Neural cell (in vitro differentiated cells): ENCODE measurements around the gene ACOT13. TPM values are rescaled to one million over a fixed set of nuclear protein-coding genes. Genes with fewer than 3 reads are reported as not detected.

Experiments used
- H2AFZ ChIP-seq: fragments of 200-600, 300-800 bp; sonication (generic), shearing (Covaris generic); 2 replicates; pipeline ENCODE4 v1.6.0; 2014; ENCODE audit warnings: low read depth, mild to moderate bottlenecking, antibody characterized with exemption, low read length, moderate library complexity
- H3F3A ChIP-seq: fragments of 200-600 bp; shearing (Covaris generic); 2 replicates; pipeline ENCODE4 v1.6.1; 2016; ENCODE audit warnings: mild to moderate bottlenecking, moderate library complexity, mixed read lengths, antibody characterized with exemption, low read length; ENCODE audit not compliant: insufficient read depth, poor library complexity, severe bottlenecking
- H3K27ac ChIP-seq: fragments of 200-600, 300-800 bp; sonication (generic), shearing (Covaris generic); 2 replicates; pipeline ENCODE4 v1.5.1; 2014; ENCODE audit warnings: mild to moderate bottlenecking, low read length, moderate library complexity
- H3K27me3 ChIP-seq: fragments of 300-800, 200-600 bp; sonication (generic), shearing (Covaris generic); 2 replicates; pipeline ENCODE4 v1.6.0; 2014; ENCODE audit warnings: mild to moderate bottlenecking, low read depth, low read length, moderate library complexity; ENCODE audit not compliant: insufficient read depth
- H3K36me3 ChIP-seq: fragments of 300-800, 200-600 bp; sonication (generic), shearing (Covaris generic); 2 replicates; pipeline ENCODE4 v1.5.1; 2014; ENCODE audit warnings: mild to moderate bottlenecking, antibody characterized with exemption, low read length, moderate library complexity; ENCODE audit not compliant: insufficient read depth
- H3K4me2 ChIP-seq: fragments of 300-800, 200-600 bp; sonication (generic), shearing (Covaris generic); 2 replicates; pipeline ENCODE4 v1.6.0; 2014; ENCODE audit warnings: mild to moderate bottlenecking, low read length
- H3K4me3 ChIP-seq: fragments of 300-800, 200-600 bp; sonication (generic), shearing (Covaris generic); 2 replicates; pipeline ENCODE4 v1.5.1; 2014; ENCODE audit warnings: mild to moderate bottlenecking, low read length, moderate library complexity
- H3K79me2 ChIP-seq: fragments of 200-600 bp; shearing (Covaris generic); replicated peaks from 2 replicates; pipeline ENCODE4 v1.6.0; 2014; ENCODE audit warnings: mild to moderate bottlenecking, low read length, moderate library complexity; ENCODE audit not compliant: insufficient read depth
- H3K9ac ChIP-seq: fragments of 300-800, 200-600 bp; sonication (generic), shearing (Covaris generic); 2 replicates; pipeline ENCODE4 v1.6.1; 2016; ENCODE audit warnings: mild to moderate bottlenecking, low read length, mixed read lengths
- H3K9me2 ChIP-seq: fragments of 200-600 bp; shearing (Covaris generic); 2 replicates; pipeline ENCODE4 v1.6.1; 2016; ENCODE audit warnings: mild to moderate bottlenecking, low read length, mixed read lengths; ENCODE audit not compliant: insufficient read depth
- H3K9me3 ChIP-seq: fragments of 200-600, 300-800 bp; sonication (generic), shearing (Covaris generic); 2 replicates; pipeline ENCODE4 v1.6.1; 2016; ENCODE audit warnings: mild to moderate bottlenecking, mixed run types, low read length, moderate library complexity, mixed read lengths
- H4K20me1 ChIP-seq: fragments of 200-600 bp; shearing (Covaris generic); 2 replicates; pipeline ENCODE4 v1.6.1; 2016; ENCODE audit warnings: mild to moderate bottlenecking, mixed run types; ENCODE audit not compliant: insufficient read depth
- CTCF ChIP-seq: fragments of 450-650 bp; IDR thresholded peaks from 2 replicates; pipeline ENCODE4 v1.5.1; 2014; ENCODE audit warnings: antibody characterized with exemption, mild to moderate bottlenecking, moderate library complexity; ENCODE audit not compliant: poor library complexity, severe bottlenecking
- EP300 ChIP-seq: fragments of 450-650 bp; conservative IDR thresholded peaks from 2 replicates; pipeline ENCODE4 v1.6.1; 2014; ENCODE audit warnings: antibody characterized with exemption, mild to moderate bottlenecking, moderate library complexity; ENCODE audit not compliant: poor library complexity, severe bottlenecking
- EZH2 ChIP-seq: fragments of 200-600, 300-800 bp; shearing (Covaris generic), sonication (generic); IDR thresholded peaks from 2 replicates; pipeline ENCODE4 v1.6.1; 2014; ENCODE audit warnings: antibody characterized with exemption, low read length, borderline replicate concordance, mild to moderate bottlenecking; ENCODE audit not compliant: insufficient read depth, poor library complexity, severe bottlenecking
- MXI1 ChIP-seq: fragments of 450-650 bp; conservative IDR thresholded peaks from 2 replicates; pipeline ENCODE4 v1.6.1; 2014; ENCODE audit warnings: antibody characterized with exemption, mild to moderate bottlenecking; ENCODE audit not compliant: poor library complexity, severe bottlenecking
- POLR2AphosphoS5 ChIP-seq: IDR thresholded peaks from 2 replicates; pipeline ENCODE4 v1.6.1; 2012
- RAD21 ChIP-seq: fragments of 450-650 bp; conservative IDR thresholded peaks from 2 replicates; pipeline ENCODE4 v1.6.1; 2014; ENCODE audit warnings: antibody characterized with exemption, mild to moderate bottlenecking, moderate library complexity
- SMC3 ChIP-seq: fragments of 450-650 bp; conservative IDR thresholded peaks from 2 replicates; pipeline ENCODE4 v1.6.1; 2014; ENCODE audit warnings: antibody characterized with exemption, mild to moderate bottlenecking, moderate library complexity; ENCODE audit not compliant: poor library complexity
- TAF1 ChIP-seq: IDR thresholded peaks from 2 replicates; pipeline ENCODE4 v1.6.1; 2012; ENCODE audit warnings: low read depth
- polyA plus RNA-seq: library from polyadenylated mRNA; depleted of rRNA; stranded (reverse); fragments of >200 nt; gene quantifications from 2 replicates; pipeline ENCODE4 v1.2.3, GENCODE V29; 2014
- TF ChIP-seq, protein P1 (sequence below): IDR thresholded peaks from 2 replicates; pipeline ENCODE4 v1.6.1; 2012; ENCODE audit warnings: borderline replicate concordance

Gene ACOT13
- polyA plus RNA-seq, 1 donor from 2014 or later, result 9.9 TPM

GRCh38 chr6:24720604-24721460 lies 54.0 kb downstream of the ACOT13 start:
- H2AFZ ChIP-seq, result peak overlapping the region; percentile 71
- H3K4me3 ChIP-seq, result peak overlapping the region; percentile 78
- no peaks in the 10 kb centered on the region for H3F3A ChIP-seq
- H3K9ac ChIP-seq, result peak overlapping the region; percentile 99
- no peaks in the 10 kb centered on the region for H3K9me2 ChIP-seq
- H3K27ac ChIP-seq, result peak overlapping the region; percentile 95
- no peaks in the 10 kb centered on the region for H4K20me1 ChIP-seq
- H3K79me2 ChIP-seq, result peaks cover 38% of the 10 kb centered on the region
- H3K27me3 ChIP-seq, result no peaks in the 10 kb centered on the region
- H3K4me2 ChIP-seq, result no peak overlapping the region
- peak; percentile 14 for TF ChIP-seq SMC3
- TF ChIP-seq TAF1, result peak; percentile 97
- TF ChIP-seq EP300, result peak; percentile 44
- no peak for TF ChIP-seq MXI1
- peak; percentile 98 for TF ChIP-seq POLR2AphosphoS5
- no peak for TF ChIP-seq RAD21
- no peak for TF ChIP-seq CTCF
- TF ChIP-seq, protein P1, sequence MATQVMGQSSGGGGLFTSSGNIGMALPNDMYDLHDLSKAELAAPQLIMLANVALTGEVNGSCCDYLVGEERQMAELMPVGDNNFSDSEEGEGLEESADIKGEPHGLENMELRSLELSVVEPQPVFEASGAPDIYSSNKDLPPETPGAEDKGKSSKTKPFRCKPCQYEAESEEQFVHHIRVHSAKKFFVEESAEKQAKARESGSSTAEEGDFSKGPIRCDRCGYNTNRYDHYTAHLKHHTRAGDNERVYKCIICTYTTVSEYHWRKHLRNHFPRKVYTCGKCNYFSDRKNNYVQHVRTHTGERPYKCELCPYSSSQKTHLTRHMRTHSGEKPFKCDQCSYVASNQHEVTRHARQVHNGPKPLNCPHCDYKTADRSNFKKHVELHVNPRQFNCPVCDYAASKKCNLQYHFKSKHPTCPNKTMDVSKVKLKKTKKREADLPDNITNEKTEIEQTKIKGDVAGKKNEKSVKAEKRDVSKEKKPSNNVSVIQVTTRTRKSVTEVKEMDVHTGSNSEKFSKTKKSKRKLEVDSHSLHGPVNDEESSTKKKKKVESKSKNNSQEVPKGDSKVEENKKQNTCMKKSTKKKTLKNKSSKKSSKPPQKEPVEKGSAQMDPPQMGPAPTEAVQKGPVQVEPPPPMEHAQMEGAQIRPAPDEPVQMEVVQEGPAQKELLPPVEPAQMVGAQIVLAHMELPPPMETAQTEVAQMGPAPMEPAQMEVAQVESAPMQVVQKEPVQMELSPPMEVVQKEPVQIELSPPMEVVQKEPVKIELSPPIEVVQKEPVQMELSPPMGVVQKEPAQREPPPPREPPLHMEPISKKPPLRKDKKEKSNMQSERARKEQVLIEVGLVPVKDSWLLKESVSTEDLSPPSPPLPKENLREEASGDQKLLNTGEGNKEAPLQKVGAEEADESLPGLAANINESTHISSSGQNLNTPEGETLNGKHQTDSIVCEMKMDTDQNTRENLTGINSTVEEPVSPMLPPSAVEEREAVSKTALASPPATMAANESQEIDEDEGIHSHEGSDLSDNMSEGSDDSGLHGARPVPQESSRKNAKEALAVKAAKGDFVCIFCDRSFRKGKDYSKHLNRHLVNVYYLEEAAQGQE, result peak; percentile 92
- no peak for TF ChIP-seq EZH2
- no peaks in the 10 kb centered on the region for H3K36me3 ChIP-seq
- no peaks in the 10 kb centered on the region for H3K9me3 ChIP-seq

DNA sequence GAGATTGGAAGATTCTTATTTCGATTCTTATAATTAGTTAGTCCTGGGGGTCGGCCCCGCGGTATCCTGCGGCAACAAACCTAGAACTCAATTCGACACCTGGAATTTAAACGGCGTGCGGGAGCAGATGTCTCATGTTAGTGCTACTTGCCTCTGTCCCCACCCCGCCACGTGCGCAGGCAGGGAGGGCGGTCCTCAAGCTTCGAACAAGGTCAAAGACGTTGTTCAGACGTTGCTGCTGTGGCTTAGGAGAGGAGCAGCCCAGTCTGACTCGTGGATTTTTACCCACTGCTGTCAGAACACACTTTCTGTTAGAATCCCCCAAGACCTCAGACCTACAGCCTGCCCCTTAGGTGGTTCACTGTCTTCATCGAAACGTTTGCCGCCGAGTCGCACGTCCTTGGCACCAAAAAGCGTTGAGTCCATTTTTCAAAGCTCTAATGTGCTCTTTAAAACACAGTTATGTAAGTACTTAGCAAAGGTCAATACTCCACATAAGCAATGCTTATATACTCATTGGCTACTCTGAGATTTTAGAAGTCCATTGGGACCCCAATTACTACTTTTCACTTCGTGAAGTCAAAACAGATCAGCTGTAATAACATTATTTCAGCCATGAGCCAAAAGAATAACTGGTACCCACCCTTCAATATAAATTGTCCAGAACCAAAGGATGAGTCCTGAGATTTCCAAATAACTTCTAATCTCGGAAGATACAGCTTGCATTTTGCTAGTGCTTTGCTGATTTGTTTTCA lies 54.8 kb downstream of the ACOT13 start:
- peak overlapping the region; percentile 73 for H3K9ac ChIP-seq

More for the DNA sequence above, 54.8 kb downstream of the ACOT13 start:
- TF ChIP-seq TAF1 (no peak), POLR2AphosphoS5 (peak; percentile 69), RAD21 (no peak), MXI1 (peak; percentile 99), EP300 (no peak), CTCF (no peak), EZH2 (no peak), SMC3 (peak; percentile 56)
- TF ChIP-seq, protein P1, result no peak
- Histone ChIP-seq H3K4me2 (peak overlapping the region; percentile 88), H3K79me2 (peaks cover 30% of the 10 kb centered on the region), H4K20me1 (no peaks in the 10 kb centered on the region), H3K36me3 (no peaks in the 10 kb centered on the region), H3K9me2 (no peaks in the 10 kb centered on the region), H3K4me3 (peak overlapping the region; percentile 78), H3K27me3 (no peaks in the 10 kb centered on the region), H2AFZ (peak overlapping the region; percentile 71), H3K27ac (peak overlapping the region; percentile 86), H3F3A (no peaks in the 10 kb centered on the region), H3K9me3 (no peaks in the 10 kb centered on the region)
